Erythroblast (primary cell): ENCODE results near the gene OTUB2.

ENCODE experiments used
- GATA1 ChIP-seq: IDR thresholded peaks from 2 replicates; pipeline ENCODE4 v1.6.1; 2011; ENCODE audit warnings: low read depth, mild to moderate bottlenecking, control low read depth, low read length, moderate library complexity
- POLR2A ChIP-seq: IDR thresholded peaks from 2 replicates; pipeline ENCODE4 v1.6.1; 2011; ENCODE audit warnings: mild to moderate bottlenecking, low read length

GRCh38 chr14:94000267-94000666 lies 25.9 kb upstream of the OTUB2 start:
- TF ChIP-seq POLR2A, result no peak
- no peak for TF ChIP-seq GATA1
